Hepatic stellate cell (primary cell): ENCODE data around the gene WNT5A.

Experiments used
- DNase-seq: peaks from one replicate; pipeline ENCODE4 v3.0.0; 2011; ENCODE audit warnings: low spot score

Gene WNT5A

GRCh38 chr3:55481744-55482495 is 5.2 kb downstream of the WNT5A start:
- DNase-seq: no peak

DNA sequence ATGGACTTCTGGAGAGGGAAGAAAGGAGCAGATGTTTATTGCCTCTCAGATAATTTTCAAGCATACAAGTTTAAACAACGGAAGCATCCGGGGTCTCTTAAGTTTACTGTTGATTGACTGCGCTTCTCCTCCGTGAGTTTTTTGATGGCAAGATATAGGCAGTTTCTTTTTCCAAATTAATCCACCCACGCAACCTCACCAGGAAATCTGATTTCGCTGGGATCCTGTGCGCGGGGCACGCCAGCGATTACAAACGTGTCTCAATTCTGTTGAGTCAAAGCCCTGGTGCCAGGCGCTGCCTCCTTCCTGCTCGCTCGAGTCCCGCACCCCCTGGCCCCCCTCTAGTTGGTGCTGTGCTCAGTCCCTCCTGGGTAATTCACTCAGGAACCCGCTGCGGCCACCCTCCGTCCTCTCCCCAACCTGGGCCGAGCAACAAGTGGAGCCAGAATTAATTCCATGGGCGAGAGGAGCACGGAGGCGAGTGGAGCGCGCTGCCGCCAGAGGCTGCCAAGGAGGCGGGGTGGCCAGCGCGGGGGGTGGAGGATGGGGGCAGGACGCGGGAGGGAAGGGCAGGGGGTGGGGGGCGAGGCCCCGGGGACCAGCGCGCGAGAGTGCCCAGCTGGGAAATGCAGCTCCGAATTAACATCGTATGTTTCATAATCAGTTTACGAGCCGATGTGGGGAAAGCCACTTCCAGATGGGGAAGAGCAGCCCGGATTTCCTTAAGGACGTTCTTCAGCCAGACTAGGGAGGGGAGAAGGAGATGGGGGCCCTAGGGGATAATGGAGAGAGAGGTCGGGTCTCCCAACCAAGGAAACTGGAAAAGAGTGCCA is 6.0 kb downstream of the WNT5A start:
- DNase-seq: peak; percentile 75

- no peak for DNase-seq
Measured at GRCh38 chr3:55477306-55478303, 9.5 kb downstream of the WNT5A start.

- peak; percentile 89 for DNase-seq
Measured at GRCh38 chr3:55476515-55476914, 10.6 kb downstream of the WNT5A start.

DNA sequence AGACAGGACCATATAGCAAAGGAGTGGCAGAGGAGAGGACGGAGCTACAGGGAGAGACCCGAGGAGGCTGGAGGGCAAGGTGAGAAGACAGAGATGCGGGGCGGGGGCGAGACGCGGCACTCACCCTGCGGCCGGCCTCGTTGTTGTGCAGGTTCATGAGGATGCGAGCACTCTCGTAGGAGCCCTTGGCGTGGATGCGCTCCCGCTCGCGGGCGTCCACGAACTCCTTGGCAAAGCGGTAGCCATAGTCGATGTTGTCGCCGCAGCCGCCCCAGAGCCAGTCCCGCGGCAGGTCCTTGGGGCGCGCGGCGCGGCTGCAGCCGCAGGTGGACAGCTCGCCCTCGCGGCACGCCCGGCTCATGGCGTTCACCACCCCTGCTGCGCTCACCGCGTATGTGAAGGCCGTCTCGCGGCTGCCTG is 12.9 kb downstream of the WNT5A start:
- DNase-seq: no peak

DNA sequence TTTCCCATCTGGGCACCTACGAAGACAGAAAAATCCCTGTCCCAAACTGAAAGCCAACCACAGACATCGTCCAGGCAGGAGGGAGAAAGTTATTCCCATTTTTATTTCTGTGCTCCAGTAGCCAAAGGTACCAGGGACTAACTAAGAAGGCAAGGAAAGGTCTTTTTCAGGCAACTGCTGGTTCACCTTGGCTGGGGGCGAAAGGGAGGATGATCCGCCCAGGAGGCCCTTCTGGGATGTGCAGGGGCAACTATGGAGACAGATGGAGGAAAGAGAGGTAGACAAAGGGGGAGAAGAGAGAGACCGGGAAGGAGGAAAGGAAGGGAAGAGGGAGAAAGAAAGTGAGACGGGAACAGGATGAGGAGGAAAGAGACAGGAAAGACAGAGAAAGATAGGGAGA is 13.3 kb downstream of the WNT5A start:
- no peak for DNase-seq

- no peak for DNase-seq
Measured at GRCh38 chr3:55471522-55472280, 15.4 kb downstream of the WNT5A start.

DNA sequence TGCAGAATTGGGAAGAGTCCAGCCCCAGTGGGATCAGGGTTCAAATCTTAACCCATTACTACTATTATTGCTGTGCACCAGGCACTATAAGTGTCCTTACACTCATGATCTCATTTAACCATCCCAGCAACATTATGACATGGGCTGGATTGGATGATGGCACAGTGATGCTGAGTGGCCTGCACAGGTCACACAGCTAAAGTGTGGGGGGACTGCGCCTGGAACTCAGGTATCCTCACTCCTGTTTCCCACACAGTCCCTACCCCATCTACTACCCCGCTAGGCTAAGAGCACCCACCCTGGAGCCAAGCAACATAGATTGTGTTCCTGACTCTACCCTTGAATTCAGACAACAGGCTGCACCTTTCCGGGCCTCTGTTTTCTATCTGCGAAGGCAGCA is 16.0 kb downstream of the WNT5A start:
- DNase-seq: no peak

GRCh38 chr3:55469957-55470526 is 17.1 kb downstream of the WNT5A start:
- DNase-seq: no peak

DNA sequence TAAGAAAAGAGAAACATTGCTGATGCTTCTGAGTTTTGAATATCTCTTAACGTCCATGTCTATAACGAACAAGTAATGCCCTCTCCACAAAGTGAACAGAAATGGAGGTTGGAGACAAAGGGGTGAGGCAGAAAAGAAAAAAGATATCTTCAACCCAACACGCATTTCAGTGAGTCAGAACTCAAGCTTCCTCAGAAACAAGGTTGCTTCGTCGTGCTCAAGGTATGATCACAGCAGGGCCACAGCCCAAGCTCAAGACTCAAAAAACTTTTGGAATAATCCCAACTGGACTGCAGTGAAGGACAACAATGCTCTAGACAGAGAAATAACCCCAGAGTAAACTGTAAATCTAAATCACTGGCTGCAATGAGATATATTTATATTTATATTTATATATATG is 18.9 kb downstream of the WNT5A start:
- DNase-seq: no peak

DNA sequence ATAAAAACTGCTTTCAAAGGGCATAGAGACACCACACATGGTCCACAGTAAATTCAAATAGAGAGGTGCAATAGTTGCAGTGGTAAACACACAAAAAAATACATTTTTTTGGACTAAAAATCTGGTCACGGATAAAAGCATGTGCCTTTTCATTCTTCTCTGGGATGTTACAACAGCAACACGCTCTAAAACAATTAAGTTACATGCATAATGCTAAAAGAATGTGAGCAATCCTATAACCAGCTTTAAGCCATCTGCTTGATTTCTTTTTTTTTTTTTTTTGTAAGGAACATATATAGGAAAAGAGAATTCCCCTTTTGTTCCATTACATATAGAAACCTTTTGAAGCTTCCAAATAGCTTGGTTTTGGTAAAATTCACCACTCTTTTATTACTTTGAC is 20.0 kb downstream of the WNT5A start:
- no peak for DNase-seq

DNA sequence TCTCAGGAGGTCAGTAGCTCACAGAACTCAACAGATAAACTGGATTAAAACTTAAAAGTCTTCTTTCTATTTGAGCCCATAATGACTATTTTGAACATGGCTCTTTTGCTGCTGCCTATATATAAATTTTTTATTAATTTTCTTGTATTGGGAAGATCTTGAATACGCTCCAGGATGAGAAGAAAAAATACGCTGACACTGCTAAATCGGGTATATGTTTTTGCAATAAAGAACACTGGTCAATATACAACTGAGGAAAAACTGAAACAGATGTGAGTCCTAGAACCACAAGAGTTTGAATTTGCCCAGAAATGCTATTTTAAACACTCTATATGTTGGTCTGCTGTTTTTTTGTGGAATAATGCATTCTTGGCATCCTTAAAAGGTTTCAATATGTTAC is 20.6 kb downstream of the WNT5A start:
- DNase-seq: no peak

- peak; percentile 43 for DNase-seq
Measured at GRCh38 chr3:55461896-55462295, 25.2 kb downstream of the WNT5A start.

GRCh38 chr3:55459838-55460237 is 27.3 kb downstream of the WNT5A start:
- no peak for DNase-seq

GRCh38 chr3:55458181-55458790 is 28.8 kb downstream of the WNT5A start:
- DNase-seq: no peak

- DNase-seq: no peak
Measured at GRCh38 chr3:55455915-55456314, 31.2 kb downstream of the WNT5A start.

DNA sequence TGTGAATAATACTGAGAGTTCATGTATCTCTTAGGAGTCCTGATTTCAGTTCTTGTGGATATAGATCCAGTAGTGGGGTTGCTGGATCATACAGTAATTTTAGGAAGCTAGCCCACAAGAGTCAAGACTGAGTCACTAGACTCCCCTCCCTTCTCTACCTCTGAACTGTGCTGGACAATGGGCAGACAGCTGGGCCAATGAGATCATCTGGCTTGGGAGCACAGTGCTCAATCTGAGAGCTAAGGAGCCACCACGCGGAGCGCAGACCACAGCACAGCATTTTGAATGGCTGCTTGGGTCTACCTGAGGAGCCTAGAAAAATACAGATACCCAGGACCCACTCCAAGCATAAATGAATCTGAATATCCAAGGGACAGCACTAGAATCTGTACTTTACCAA is 32.5 kb downstream of the WNT5A start:
- DNase-seq: no peak

DNA sequence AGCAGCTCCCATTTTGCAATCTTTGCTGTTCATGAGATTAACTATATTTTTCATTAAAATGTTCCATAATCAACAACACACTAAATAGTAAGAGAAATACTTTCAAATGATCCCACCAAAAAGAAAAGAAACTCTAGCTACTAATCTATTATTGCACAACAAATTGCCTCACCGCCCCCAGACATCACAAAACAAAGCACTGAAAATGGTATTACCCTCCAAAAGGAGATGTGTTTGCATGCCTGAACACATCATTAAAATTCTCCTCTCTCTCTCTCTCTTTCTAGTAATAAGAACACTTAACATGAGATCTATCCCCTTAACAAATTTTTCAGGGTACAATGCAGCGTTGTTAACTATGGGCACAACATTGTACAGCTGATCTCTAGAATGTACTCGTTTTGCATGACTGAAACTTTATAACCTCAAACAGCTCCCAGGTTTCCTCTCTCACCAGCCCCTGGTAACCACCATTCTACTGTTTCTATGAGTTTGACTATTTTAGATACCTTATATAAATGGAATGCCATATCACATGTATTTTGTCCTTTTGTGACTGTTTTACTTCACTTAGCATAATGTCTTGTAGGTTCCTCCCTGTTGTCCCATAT is 33.1 kb downstream of the WNT5A start:
- no peak for DNase-seq

- no peak for DNase-seq
Measured at GRCh38 chr3:55452886-55453285, 34.2 kb downstream of the WNT5A start.

GRCh38 chr3:55449527-55449926 is 37.6 kb downstream of the WNT5A start:
- DNase-seq: no peak
